K562 (cell line): Measurements from ENCODE around the gene UBXN1. TPM values are rescaled to one million over a fixed set of nuclear protein-coding genes. Genes with fewer than 3 reads are reported as not detected.

Source experiments
- C11orf30 ChIP-seq: fragments of 450-650 bp; IDR thresholded peaks from 2 replicates; pipeline ENCODE4 v1.6.1; 2016; ENCODE audit warnings: low read depth, mild to moderate bottlenecking
- CBX2 ChIP-seq: fragments of 200-600 bp; sonication (generic); IDR thresholded peaks from one replicate; pipeline ENCODE4 v1.6.1; 2012; ENCODE audit warnings: mild to moderate bottlenecking, low read length, inconsistent platforms; ENCODE audit not compliant: insufficient read depth, poor library complexity, severe bottlenecking
- DIDO1 ChIP-seq: fragments of 450-650 bp; IDR thresholded peaks from 2 replicates; pipeline ENCODE4 v1.6.1; 2016; ENCODE audit warnings: low read depth, missing biosample characterization, missing genetic modification characterization
- DMBX1 ChIP-seq: fragments of 250-450 bp; sonication (Bioruptor Pico); IDR thresholded peaks from 2 replicates; pipeline ENCODE4 v1.8.0; 2022; ENCODE audit warnings: inconsistent platforms, mild to moderate bottlenecking, moderate library complexity, borderline replicate concordance
- EP400 ChIP-seq: fragments of 450-650 bp; IDR thresholded peaks from 2 replicates; pipeline ENCODE4 v1.6.1; 2017; ENCODE audit warnings: antibody characterized with exemption, mild to moderate bottlenecking, moderate library complexity
- HEY1 ChIP-seq: fragments of 250-450 bp; sonication (Bioruptor Pico); IDR thresholded peaks from 2 replicates; pipeline ENCODE4 v1.5.0; 2020; ENCODE audit warnings: mild to moderate bottlenecking, moderate library complexity, borderline replicate concordance
- HNRNPUL1 ChIP-seq: fragments of 200-400 bp; formaldehyde crosslinking; IDR thresholded peaks from 2 replicates; pipeline ENCODE4 v1.6.1; 2017; ENCODE audit warnings: low read length
- MEF2D ChIP-seq: conservative IDR thresholded peaks from 2 replicates; pipeline ENCODE4 v1.6.1; 2016; ENCODE audit warnings: low read depth, missing genetic modification characterization, missing compliant biosample characterization
- MTA3 ChIP-seq: fragments of 450-650 bp; formaldehyde crosslinking; IDR thresholded peaks from 2 replicates; pipeline ENCODE4 v1.6.1; 2017; ENCODE audit warnings: mild to moderate bottlenecking, borderline replicate concordance
- NR4A1 ChIP-seq, 2 experiments: fragments of 250-450 bp in 1 of 2; fragments of 450-650 bp in 1 of 2; sonication (Bioruptor Pico) in 1 of 2; IDR thresholded peaks; 2 replicates each; pipeline versions ENCODE4 v1.4.0 to v1.6.1; 2016 to 2020; ENCODE audit warnings: mild to moderate bottlenecking in 2 of 2, missing compliant biosample characterization in 1 of 2, missing genetic modification characterization in 1 of 2, moderate library complexity in 1 of 2
- RBM14 ChIP-seq: fragments of 200-400 bp; formaldehyde crosslinking; IDR thresholded peaks from 2 replicates; pipeline ENCODE4 v1.6.1; 2018; ENCODE audit warnings: low read depth, mild to moderate bottlenecking, low read length, moderate library complexity, borderline replicate concordance; ENCODE audit not compliant: insufficient read depth
- SIN3A ChIP-seq, 2 experiments: fragments of 150-350 bp in 1 of 2; IDR thresholded peaks; 2 replicates each; pipeline ENCODE4 v1.6.1; 2011 to 2016; ENCODE audit warnings: borderline replicate concordance in 2 of 2, low read depth in 2 of 2, low read length in 2 of 2, mild to moderate bottlenecking in 2 of 2, moderate library complexity in 2 of 2; ENCODE audit not compliant: control insufficient read depth in 1 of 2
- SUPT5H ChIP-seq: fragments of 450-650 bp; IDR thresholded peaks from 2 replicates; pipeline ENCODE4 v1.6.1; 2016
- TCF7 ChIP-seq: sonication (generic); IDR thresholded peaks from 2 replicates; pipeline ENCODE4 v1.6.1; 2016; ENCODE audit warnings: antibody characterized with exemption, borderline replicate concordance
- TRIM28 ChIP-seq: fragments of 450-650 bp; IDR thresholded peaks from 2 replicates; pipeline ENCODE4 v1.6.1; 2017
- ZBTB34 ChIP-seq: fragments of 250-450 bp; sonication (Bioruptor Pico); IDR thresholded peaks from 2 replicates; pipeline ENCODE4 v1.8.0; 2021; ENCODE audit warnings: mild to moderate bottlenecking, moderate library complexity
- ZNF445 ChIP-seq: fragments of 250-450 bp; sonication (Bioruptor Pico); IDR thresholded peaks from 2 replicates; pipeline ENCODE4 v1.4.0; 2020; ENCODE audit warnings: low read depth, mild to moderate bottlenecking, moderate library complexity
- ZSCAN32 ChIP-seq: fragments of 450-650 bp; formaldehyde crosslinking; IDR thresholded peaks from 2 replicates; pipeline ENCODE4 v1.4.0; 2020; ENCODE audit warnings: mild to moderate bottlenecking, moderate library complexity
- ZZZ3 ChIP-seq: fragments of 450-650 bp; IDR thresholded peaks from 2 replicates; pipeline ENCODE4 v1.6.1; 2016; ENCODE audit warnings: antibody characterized with exemption, mild to moderate bottlenecking, moderate library complexity
- polyA plus RNA-seq, 8 experiments: library from polyadenylated mRNA; depleted of rRNA in 4 of 8; stranded (reverse) in 5 of 8; unstranded in 3 of 8; fragments of >200 nt; fragmentation: Nextera tagmentation in 2 of 8; fragmentation: Illumina TruSeq in 1 of 8; extraction: Ambion mirVana in 2 of 8; extraction: Trizol in 1 of 8; gene quantifications; 2 replicates each; pipeline versions ENCODE4 v1.2.1 to v1.2.3, GENCODE V29; 2011 to 2014; ENCODE audit warnings: inconsistent platforms in 1 of 8, missing spikeins in 1 of 8
- total RNA-seq, 7 experiments: library from RNA; depleted of rRNA in 6 of 7; stranded (reverse); fragments of >200 nt in 6 of 7; fragmentation: Illumina TruSeq in 2 of 7; extraction: Trizol in 2 of 7; gene quantifications; 2 replicates each; pipeline versions ENCODE4 v1.2.1 to v1.2.3, GENCODE V29; 2011 to 2021; ENCODE audit warnings: low replicate concordance in 1 of 7

The UBXN1 gene
- total and polyA plus RNA-seq, 9 of the 15 experiments (the other 6 are each of a cell fraction or from before 2014, with no cell fraction given) = 4.8 to 263 (median 99.7) TPM

GRCh38 chr11:62645946-62646824 lies 32.7 kb downstream of the UBXN1 start, which contains the start of gene GANAB (continued):
- peak; percentile 92; the same call in 1 of the 2 replicates for TF ChIP-seq RBM14
- no peak for TF ChIP-seq ZBTB34 (CRISPR knock-in tag)
- TF ChIP-seq NR4A1 (CRISPR knock-in tag; IDR thresholded peaks at IDR 0.05) = no peak
- TF ChIP-seq NR4A1 (tag; IDR thresholded peaks at IDR 0.05) = 0 out of 2 replicates have a peak, but pooled peaks have one; percentile 57
- TF ChIP-seq MEF2D (tag) = no peak; the same call in 1 of the 2 replicates
- no peak for TF ChIP-seq ZNF445 (CRISPR knock-in tag)
- peak; percentile 78 for TF ChIP-seq C11orf30
- 0 out of 2 replicates have a peak, but pooled peaks have one; percentile 19 for TF ChIP-seq ZSCAN32
- 0 out of 2 replicates have a peak, but pooled peaks have one; percentile 16 for TF ChIP-seq DMBX1 (CRISPR knock-in tag)
- TF ChIP-seq TCF7 = 0 out of 2 replicates have a peak, but pooled peaks have one; percentile 35
- peak; percentile 93 for TF ChIP-seq SUPT5H
- no peak for TF ChIP-seq ZZZ3
- TF ChIP-seq HEY1 (CRISPR knock-in tag) = peak; percentile 42; the same call in 1 of the 2 replicates
- TF ChIP-seq SIN3A (IDR thresholded peaks at IDR 0.05; ENCODE audit: borderline replicate concordance in 2 of 2, control insufficient read depth in 1 of 2, low read depth in 2 of 2, low read length in 2 of 2) = peak in 1 of 2 experiments; percentile 75; a peak in 1 of 4 replicates
- peak; percentile 88 for TF ChIP-seq EP400
- TF ChIP-seq HNRNPUL1 = no peak
- TF ChIP-seq TRIM28 = 0 out of 2 replicates have a peak, but pooled peaks have one; percentile 35
- TF ChIP-seq CBX2 = no peak
- TF ChIP-seq MTA3 = peak; percentile 50
- TF ChIP-seq DIDO1 (tag) = peak; percentile 45; the same call in 1 of the 2 replicates
